GM12864 (cell line): ENCODE data around the gene C1QL2.

Experiments
- DNase-seq: peaks from one replicate; pipeline ENCODE4 v3.0.0-alpha.2; 2011; ENCODE audit warnings: low read depth
- H3K4me3 ChIP-seq: 2 replicates; pipeline ENCODE4 v1.5.1; 2011; ENCODE audit warnings: mild to moderate bottlenecking, low read depth, low read length, control low read depth
- TF ChIP-seq, protein P1 (sequence below): IDR thresholded peaks from 2 replicates; pipeline ENCODE4 v1.5.1; 2011; ENCODE audit warnings: low read depth, mild to moderate bottlenecking, moderate library complexity, low read length, control low read depth, inconsistent platforms; ENCODE audit errors: missing control alignments

C1QL2 gene

DNA sequence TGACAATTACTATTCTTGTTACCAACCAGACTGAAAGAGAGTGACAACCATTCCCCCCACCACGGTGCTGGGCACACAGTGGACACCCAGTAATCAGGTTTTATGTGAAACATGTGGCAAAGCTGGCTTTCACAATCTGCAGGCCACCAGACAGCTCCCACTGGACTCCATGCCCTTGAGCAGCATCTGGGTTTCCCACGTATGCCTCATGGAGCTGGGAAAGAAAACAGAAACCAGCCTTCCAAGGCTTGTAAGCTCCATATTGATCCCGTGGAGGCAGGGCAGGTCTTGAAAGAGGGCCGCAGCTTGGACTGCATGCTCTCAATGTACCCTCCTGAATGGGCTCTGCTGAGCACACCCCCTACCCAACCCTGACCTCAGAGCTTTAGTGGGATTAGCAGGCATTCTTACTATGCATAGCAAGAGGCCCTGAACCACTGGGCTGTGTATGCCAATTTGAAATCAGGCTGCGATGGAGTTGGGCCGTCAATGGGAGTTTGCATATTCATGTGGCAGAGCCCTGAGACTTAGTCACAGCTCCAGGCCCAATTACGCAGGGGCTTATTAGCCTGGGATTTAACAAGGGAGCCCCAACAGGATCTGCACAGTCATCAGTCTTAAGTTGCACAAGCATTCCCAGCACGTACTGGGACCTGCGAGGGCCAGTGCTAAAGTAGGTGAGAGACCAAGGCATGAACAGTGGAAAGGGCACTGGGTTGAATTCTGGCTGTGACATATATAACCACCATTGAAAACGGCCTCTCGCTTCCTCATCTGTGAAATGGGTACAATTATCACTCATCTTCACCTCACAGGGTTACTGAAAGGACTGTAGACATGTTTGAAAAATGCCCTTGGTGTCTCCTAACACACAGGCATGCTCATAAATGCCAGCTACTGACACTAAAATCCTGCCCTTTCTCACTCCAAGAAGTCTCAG, 10.5 kb downstream of the C1QL2 start:
- TF ChIP-seq, protein P1, sequence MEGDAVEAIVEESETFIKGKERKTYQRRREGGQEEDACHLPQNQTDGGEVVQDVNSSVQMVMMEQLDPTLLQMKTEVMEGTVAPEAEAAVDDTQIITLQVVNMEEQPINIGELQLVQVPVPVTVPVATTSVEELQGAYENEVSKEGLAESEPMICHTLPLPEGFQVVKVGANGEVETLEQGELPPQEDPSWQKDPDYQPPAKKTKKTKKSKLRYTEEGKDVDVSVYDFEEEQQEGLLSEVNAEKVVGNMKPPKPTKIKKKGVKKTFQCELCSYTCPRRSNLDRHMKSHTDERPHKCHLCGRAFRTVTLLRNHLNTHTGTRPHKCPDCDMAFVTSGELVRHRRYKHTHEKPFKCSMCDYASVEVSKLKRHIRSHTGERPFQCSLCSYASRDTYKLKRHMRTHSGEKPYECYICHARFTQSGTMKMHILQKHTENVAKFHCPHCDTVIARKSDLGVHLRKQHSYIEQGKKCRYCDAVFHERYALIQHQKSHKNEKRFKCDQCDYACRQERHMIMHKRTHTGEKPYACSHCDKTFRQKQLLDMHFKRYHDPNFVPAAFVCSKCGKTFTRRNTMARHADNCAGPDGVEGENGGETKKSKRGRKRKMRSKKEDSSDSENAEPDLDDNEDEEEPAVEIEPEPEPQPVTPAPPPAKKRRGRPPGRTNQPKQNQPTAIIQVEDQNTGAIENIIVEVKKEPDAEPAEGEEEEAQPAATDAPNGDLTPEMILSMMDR, result no peak
- no peak overlapping the region for H3K4me3 ChIP-seq
- no peak for DNase-seq

DNA sequence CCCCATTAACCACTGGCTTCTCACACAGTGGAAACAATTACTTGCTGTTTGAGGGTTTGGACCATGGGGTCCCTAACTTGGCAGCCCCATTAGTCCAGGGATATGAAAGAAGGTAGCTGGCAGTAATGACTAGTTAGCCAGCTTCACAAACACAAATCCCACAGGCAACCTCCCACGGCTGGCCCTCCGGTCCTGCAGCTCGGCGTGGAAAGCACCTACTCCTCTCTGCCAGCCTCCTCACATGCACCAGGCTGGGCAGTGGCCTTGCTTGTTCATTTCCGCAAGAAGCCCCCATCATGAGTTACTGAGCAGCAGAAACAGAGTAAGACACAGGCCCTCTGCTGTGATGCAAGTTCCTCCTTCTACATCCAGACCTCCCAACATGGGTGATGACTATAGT, 13.7 kb downstream of the C1QL2 start:
- TF ChIP-seq, protein P1, result no peak
- DNase-seq, result no peak
- H3K4me3 ChIP-seq, result no peak overlapping the region

DNA sequence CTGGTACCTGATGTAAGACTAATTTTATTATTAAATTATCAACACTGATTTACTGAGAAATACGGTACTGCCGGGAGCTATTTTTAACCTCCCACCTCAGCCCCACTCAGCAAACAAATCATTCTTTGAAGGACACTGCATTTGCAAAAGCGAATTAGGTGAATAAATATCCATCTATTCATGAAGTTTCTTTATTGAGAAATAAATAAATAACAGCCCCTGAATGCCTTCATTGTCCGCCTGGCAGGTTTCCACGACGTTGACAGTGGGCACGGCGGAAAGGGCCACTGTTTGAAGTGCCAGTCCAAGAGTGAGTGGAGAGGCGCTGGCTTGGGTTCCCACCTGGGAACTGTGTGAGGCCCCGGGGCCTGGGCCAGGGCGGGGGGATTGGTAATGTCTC, 15.7 kb downstream of the C1QL2 start:
- no peak for DNase-seq
- TF ChIP-seq, protein P1, result no peak

DNA sequence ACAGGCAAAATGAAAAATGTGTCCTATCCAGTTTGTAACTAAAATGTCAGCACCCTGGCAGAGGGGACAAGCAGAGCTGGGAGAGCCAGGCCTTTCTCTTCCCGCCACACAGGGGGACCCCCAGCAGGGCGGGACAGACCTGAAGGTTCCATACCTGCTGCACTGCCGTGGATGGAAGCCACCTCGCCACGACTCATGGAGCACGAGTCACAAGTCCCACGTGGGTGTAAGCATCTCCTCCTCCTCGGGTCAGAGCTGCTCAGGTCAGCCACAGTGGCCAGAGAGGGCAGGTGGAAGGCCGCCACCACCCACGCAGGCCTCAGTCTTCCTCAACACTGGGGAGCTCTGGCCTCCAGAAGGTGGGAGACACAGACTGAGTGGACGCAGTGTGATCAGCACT, 21.0 kb downstream of the C1QL2 start:
- no peak overlapping the region for H3K4me3 ChIP-seq
- DNase-seq, result no peak
- TF ChIP-seq, protein P1, result no peak

More for the DNA sequence above, 15.7 kb downstream of the C1QL2 start:
- no peak overlapping the region for H3K4me3 ChIP-seq

DNA sequence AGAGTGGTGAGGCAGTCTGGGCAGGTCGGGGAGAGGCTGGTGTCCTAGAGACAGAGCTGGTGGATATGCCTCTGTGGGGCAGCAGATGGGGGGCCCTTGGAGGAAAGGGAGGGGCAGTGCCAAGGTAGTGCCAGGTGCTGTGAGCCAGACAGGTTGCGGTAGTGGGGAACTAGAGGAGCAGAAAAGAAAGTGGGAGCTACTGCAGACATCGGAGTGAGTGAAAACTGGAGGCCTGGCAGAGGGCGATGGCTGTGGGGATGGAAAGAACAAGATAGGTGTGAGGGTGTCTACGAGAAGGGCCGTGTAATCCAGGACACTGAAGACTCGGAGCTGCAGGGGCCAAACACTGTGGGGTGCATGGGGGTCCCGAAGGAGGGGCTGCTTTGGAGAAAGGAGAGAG, 21.7 kb downstream of the C1QL2 start:
- no peak overlapping the region for H3K4me3 ChIP-seq
- TF ChIP-seq, protein P1, result no peak
- DNase-seq, result no peak

DNA sequence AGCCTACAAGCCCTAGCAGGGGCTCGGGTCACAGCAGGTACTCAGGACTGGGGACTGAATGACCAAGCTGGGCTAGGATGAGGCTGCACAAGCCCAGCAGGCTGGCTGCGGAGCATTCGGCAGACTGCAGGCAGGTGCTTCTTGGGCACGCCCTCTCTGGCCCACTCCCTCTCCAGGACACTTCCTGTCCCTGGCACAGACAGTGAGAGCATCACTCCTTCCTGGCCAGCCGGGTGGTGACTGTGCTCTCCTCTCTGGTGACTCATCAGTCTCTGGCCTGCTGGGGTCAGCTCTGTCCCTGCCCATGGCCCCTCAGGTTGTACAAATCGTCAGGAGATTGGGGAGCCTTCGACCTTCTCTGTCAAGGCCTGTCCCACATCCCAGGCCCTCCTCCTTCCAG, 22.5 kb downstream of the C1QL2 start:
- TF ChIP-seq, protein P1, result no peak
- H3K4me3 ChIP-seq, result no peak overlapping the region
- DNase-seq, result no peak

DNA sequence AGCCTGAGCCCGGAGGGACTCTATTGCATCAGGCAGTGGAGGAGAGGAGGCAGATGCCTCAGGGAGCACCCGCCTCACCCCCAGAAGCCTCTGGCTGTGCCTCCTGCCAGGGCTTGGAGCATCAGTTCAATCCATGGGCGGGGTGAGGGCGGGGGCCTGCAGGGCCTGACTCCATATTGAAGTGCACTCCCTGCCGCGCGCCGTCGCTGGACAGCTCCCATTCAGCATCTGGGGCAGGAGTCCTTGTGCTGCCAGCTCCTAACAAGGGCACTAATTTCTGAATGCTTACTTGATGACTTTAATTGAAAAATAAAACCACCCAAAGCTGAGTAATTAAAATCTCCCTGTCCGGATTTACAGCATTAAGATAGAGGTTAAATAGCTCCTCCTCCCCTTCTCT, 23.8 kb downstream of the C1QL2 start:
- no peak for DNase-seq
- TF ChIP-seq, protein P1, result no peak
- H3K4me3 ChIP-seq, result no peak overlapping the region
